SK-N-SH treated with all-trans-retinoic acid at 6 μM for 48 hours (cell line): Measurements from ENCODE around the gene SMIM41.
"Not testable (repeated sequence)": the region's sequence is repeated elsewhere in the genome, so short reads cannot be mapped to it uniquely, and the experiment has no call there.

Experiments
- ATAC-seq: fragments of 200-7000 bp; cut with Tn5 transposase; 3 replicates; pipeline ENCODE4 v1.9.1; 2020; ENCODE audit warnings: mild to moderate bottlenecking, moderate library complexity
- ARNTL ChIP-seq: fragments of 450-650 bp; formaldehyde crosslinking; IDR thresholded peaks from 2 replicates; pipeline ENCODE4 v1.5.0; 2020; ENCODE audit warnings: low read depth, mild to moderate bottlenecking, moderate library complexity, borderline replicate concordance
- CREB5 ChIP-seq: fragments of 250-450 bp; sonication (Bioruptor Pico); IDR thresholded peaks from 2 replicates; pipeline ENCODE4 v1.5.1; 2020; ENCODE audit warnings: low read depth, mild to moderate bottlenecking, moderate library complexity
- CSRNP3 ChIP-seq: fragments of 250-450 bp; sonication (Bioruptor Pico); IDR thresholded peaks from 2 replicates; pipeline ENCODE4 v1.5.1; 2021; ENCODE audit warnings: mild to moderate bottlenecking, moderate library complexity
- ISL1 ChIP-seq: fragments of 250-450 bp; sonication (Bioruptor Pico); IDR thresholded peaks from 2 replicates; pipeline ENCODE4 v2.1.2; 2022; ENCODE audit warnings: mild to moderate bottlenecking, moderate library complexity
- OSR1 ChIP-seq: fragments of 250-450 bp; sonication (Bioruptor Pico); IDR thresholded peaks from 2 replicates; pipeline ENCODE4 v1.8.0; 2022; ENCODE audit warnings: moderate library complexity, mild to moderate bottlenecking, inconsistent platforms
- PATZ1 ChIP-seq: fragments of 250-450 bp; sonication (Bioruptor Pico); IDR thresholded peaks from 2 replicates; pipeline ENCODE4 v1.8.0; 2020; ENCODE audit warnings: mild to moderate bottlenecking, moderate library complexity, borderline replicate concordance
- SNAI2 ChIP-seq: fragments of 250-450 bp; sonication (Bioruptor Pico); IDR thresholded peaks from 2 replicates; pipeline ENCODE4 v1.5.0; 2020; ENCODE audit warnings: mild to moderate bottlenecking, moderate library complexity
- TCF4 ChIP-seq: fragments of 250-450 bp; sonication (Bioruptor Pico); IDR thresholded peaks from 2 replicates; pipeline ENCODE4 v1.8.0; 2021; ENCODE audit warnings: mild to moderate bottlenecking, moderate library complexity, borderline replicate concordance
- ZC3H10 ChIP-seq: fragments of 250-450 bp; sonication (Bioruptor Pico); IDR thresholded peaks from 2 replicates; pipeline ENCODE4 v1.5.1; 2021; ENCODE audit warnings: mild to moderate bottlenecking, moderate library complexity
- ZFP3 ChIP-seq: fragments of 250-450 bp; sonication (Bioruptor Pico); IDR thresholded peaks from 2 replicates; pipeline ENCODE4 v1.5.0; 2020; ENCODE audit warnings: mild to moderate bottlenecking, moderate library complexity
- ZNF565 ChIP-seq: fragments of 450-650 bp; formaldehyde crosslinking; conservative IDR thresholded peaks from 2 replicates; pipeline ENCODE4 v1.5.0; 2020; ENCODE audit warnings: low read depth, mild to moderate bottlenecking, moderate library complexity
- TF ChIP-seq, protein P1 (sequence below): fragments of 250-450 bp; sonication (Bioruptor Pico); IDR thresholded peaks from 2 replicates; pipeline ENCODE4 v1.8.0; 2021; ENCODE audit warnings: low read depth, mild to moderate bottlenecking, moderate library complexity, borderline replicate concordance

The SMIM41 gene

GRCh38 chr12:52104431-52105089 is 25.1 kb downstream of the SMIM41 start:
- ATAC-seq, result not testable (repeated sequence)

GRCh38 chr12:52116222-52117125 is 37.0 kb downstream of the SMIM41 start:
- ATAC-seq, result not testable (repeated sequence)

DNA sequence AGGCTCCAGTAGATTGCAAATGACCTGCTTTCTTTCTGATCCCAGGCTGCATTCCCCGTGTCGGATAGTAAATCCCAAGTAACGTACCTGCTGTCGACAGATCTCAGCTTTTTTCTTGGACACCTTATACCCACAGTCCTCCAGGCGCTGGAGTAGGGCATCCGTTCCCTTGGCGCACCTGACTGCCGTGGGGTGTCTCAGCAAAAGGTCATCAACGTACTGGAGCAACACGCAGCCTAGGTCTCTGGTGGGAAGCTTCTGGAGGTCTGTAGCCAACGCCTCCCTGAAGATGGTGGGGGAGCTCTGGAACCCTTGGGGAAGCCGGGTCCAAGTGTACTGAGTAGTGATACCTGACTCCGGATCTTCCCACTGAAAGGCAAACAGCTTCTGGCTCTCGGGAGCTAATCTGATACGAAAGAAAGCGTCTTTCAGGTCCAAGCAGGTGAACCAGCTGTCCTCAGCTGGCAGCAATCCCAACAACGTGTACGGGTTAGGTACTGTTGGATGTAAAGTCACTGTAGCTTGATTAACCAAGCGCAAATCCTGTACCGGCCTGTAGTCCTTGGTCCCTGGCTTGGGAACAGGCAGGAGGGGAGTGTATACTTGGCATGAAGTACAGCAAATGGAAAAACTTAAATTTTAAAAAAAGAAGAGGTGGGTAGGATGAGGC is 38.4 kb downstream of the SMIM41 start:
- ATAC-seq, result not testable (repeated sequence)

- TF ChIP-seq SNAI2 (CRISPR knock-in tag), result no peak
- ATAC-seq, result peak; percentile 51; the same call in 2 of the 3 replicates
These were observed 40.1 kb downstream of the SMIM41 start for GRCh38 chr12:52119398-52120254.

- TF ChIP-seq ZFP3 (CRISPR knock-in tag) (no peak), PATZ1 (CRISPR knock-in tag) (no peak), ZC3H10 (CRISPR knock-in tag) (no peak), TCF4 (CRISPR knock-in tag) (no peak), CREB5 (CRISPR knock-in tag) (no peak), CSRNP3 (no peak), ARNTL (CRISPR knock-in tag) (no peak), ZNF565 (no peak), ISL1 (CRISPR knock-in tag) (no peak), OSR1 (no peak)
- TF ChIP-seq, protein P1, sequence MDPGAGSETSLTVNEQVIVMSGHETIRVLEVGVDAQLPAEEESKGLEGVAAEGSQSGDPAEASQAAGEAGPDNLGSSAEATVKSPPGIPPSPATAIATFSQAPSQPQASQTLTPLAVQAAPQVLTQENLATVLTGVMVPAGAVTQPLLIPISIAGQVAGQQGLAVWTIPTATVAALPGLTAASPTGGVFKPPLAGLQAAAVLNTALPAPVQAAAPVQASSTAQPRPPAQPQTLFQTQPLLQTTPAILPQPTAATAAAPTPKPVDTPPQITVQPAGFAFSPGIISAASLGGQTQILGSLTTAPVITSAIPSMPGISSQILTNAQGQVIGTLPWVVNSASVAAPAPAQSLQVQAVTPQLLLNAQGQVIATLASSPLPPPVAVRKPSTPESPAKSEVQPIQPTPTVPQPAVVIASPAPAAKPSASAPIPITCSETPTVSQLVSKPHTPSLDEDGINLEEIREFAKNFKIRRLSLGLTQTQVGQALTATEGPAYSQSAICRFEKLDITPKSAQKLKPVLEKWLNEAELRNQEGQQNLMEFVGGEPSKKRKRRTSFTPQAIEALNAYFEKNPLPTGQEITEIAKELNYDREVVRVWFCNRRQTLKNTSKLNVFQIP (CRISPR knock-in tag), result no peak
- ATAC-seq, result peak; percentile 39
These were observed 41.7 kb downstream of the SMIM41 start for GRCh38 chr12:52120951-52121823.
